Measurements from ENCODE around the gene MESP1. TPM values are rescaled to one million over a fixed set of nuclear protein-coding genes. Genes with fewer than 3 reads are reported as not detected.
A peak's percentile ranks its signal among the peaks of the same experiment; 100 is the strongest.

The MESP1 gene
- total and polyA plus RNA-seq, 2 of the 13 experiments (the other 11 are each of a cell fraction or from before 2014, with no cell fraction given): not detected

- H3K4me3 ChIP-seq (replicated peaks in 1 of 3; ENCODE audit: insufficient read depth in 1 of 3, low read depth in 2 of 3, low read length in 3 of 3): peak within 1 kb of the TSS in 1 of 3 experiments; percentile 29; a peak in 1 of 6 replicates
- DNase-seq (ENCODE audit: low spot score) (peak; percentile 67), FAIRE-seq (peak; percentile 52), ATAC-seq (peak; percentile 85)
- ChIA-PET POLR2A (no interaction called here), CTCF (ENCODE audit: low intra/inter-chr PET ratio, low total read pairs) (no interaction called here)
- BruUV-seq (replicated peaks): no TSS peak
- no peaks in the 10 kb centered on the region for H3K9me3 ChIP-seq (ENCODE audit: low read length)
- in situ Hi-C loops (cut with HindIII; ENCODE audit: extremely low pct_ligation_motif_present, low pct_unique_long_range_greater_than_20kb) (no loop called here), intact Hi-C loops (cut with micrococcal nuclease; ENCODE audit: unreplicated experiment) (no loop called here)
- no peak within 1 kb of the TSS for H2AFZ ChIP-seq (ENCODE audit: low read length)
- WGBS (ENCODE audit: low lambda C conversion rate): 5% methylated on average over 4 of the region's 82 CpGs
- no peak within 1 kb of the TSS for H3K9ac ChIP-seq (ENCODE audit: insufficient read depth, low read depth, low read length)
- H3K27ac ChIP-seq (ENCODE audit: extremely low read length, insufficient read depth, low read length): no peak within 1 kb of the TSS
- peak within 1 kb of the TSS; percentile 69 for H3K4me2 ChIP-seq (ENCODE audit: low read depth, low read length)
- H3K79me2 ChIP-seq (ENCODE audit: insufficient read depth, low read length): no peaks in the 10 kb centered on the region
- H3K27me3 ChIP-seq (ENCODE audit: control insufficient read depth in 1 of 2, insufficient read depth in 2 of 2, low read length in 2 of 2): peaks cover 2 to 8% of the 10 kb centered on the region in 2 experiments; a peak in 3 of 5 replicates
- no peaks in the 10 kb centered on the region for H4K20me1 ChIP-seq (ENCODE audit: insufficient read depth, low read length)
- no peaks in the 10 kb centered on the region for H3K36me3 ChIP-seq (replicated peaks in 1 of 2; ENCODE audit: control insufficient read depth in 1 of 2, insufficient read depth in 2 of 2, low read length in 2 of 2)
- H3K4me1 ChIP-seq (ENCODE audit: insufficient read depth, low read length): peaks cover 39% of the 10 kb centered on the region
- TF ChIP-seq SOX6 (IDR thresholded peaks at IDR 0.05) (no peak), SOX6 (CRISPR knock-in tag; IDR thresholded peaks at IDR 0.05) (no peak), CEBPG (CRISPR knock-in tag; IDR thresholded peaks at IDR 0.05) (0 out of 2 replicates have a peak, but pooled peaks have one; percentile 27), GMEB1 (CRISPR knock-in tag; IDR thresholded peaks at IDR 0.05; ENCODE audit: borderline replicate concordance) (peak; percentile 86), ZNF382 (CRISPR knock-in tag; IDR thresholded peaks at IDR 0.05; ENCODE audit: borderline replicate concordance) (no peak), ZNF646 (CRISPR knock-in tag; IDR thresholded peaks at IDR 0.05) (no peak), GATAD1 (CRISPR knock-in tag; IDR thresholded peaks at IDR 0.05) (peak; percentile 54; the same call in 1 of the 2 replicates), RBFOX2 (IDR thresholded peaks at IDR 0.05; ENCODE audit: low read depth, low read length) (peak; percentile 52), ZNF263 (CRISPR knock-in tag; IDR thresholded peaks at IDR 0.05) (0 out of 2 replicates have a peak, but pooled peaks have one; percentile 43), BRCA1 (CRISPR knock-in tag; IDR thresholded peaks at IDR 0.05) (no peak), ZNF749 (CRISPR knock-in tag; IDR thresholded peaks at IDR 0.05; ENCODE audit: borderline replicate concordance) (peak; percentile 79; the same call in 1 of the 2 replicates), CC2D1A (CRISPR knock-in tag; IDR thresholded peaks at IDR 0.05) (no peak), TGIF2 (CRISPR knock-in tag; IDR thresholded peaks at IDR 0.05) (no peak), CBX1 (IDR thresholded peaks at IDR 0.05; ENCODE audit: low read depth) (peak; percentile 83), ZBTB3 (CRISPR knock-in tag; IDR thresholded peaks at IDR 0.05; ENCODE audit: borderline replicate concordance, low read depth) (no peak)
Observed at GRCh38 chr15:89776274-89777072, 25.4 kb upstream of the MESP1 start, which contains the start of gene MESP2. MESP2 (plus strand) TSS chr15:89776332; CDS start chr15:89776358, 26 bp downstream.

Data from HepG2 (cell line).